NCI-H1417 (cell line): Measurements from ENCODE around the gene KHSRP.
"Not testable (repeated sequence)": the region's sequence is repeated elsewhere in the genome, so short reads cannot be mapped to it uniquely, and the experiment has no call there.

Experiments used
- DNase-seq, 3 experiments: peaks; one replicate each; lab custom pipeline; 2025; lab: John Stamatoyannopoulos, UW

The KHSRP gene

DNA sequence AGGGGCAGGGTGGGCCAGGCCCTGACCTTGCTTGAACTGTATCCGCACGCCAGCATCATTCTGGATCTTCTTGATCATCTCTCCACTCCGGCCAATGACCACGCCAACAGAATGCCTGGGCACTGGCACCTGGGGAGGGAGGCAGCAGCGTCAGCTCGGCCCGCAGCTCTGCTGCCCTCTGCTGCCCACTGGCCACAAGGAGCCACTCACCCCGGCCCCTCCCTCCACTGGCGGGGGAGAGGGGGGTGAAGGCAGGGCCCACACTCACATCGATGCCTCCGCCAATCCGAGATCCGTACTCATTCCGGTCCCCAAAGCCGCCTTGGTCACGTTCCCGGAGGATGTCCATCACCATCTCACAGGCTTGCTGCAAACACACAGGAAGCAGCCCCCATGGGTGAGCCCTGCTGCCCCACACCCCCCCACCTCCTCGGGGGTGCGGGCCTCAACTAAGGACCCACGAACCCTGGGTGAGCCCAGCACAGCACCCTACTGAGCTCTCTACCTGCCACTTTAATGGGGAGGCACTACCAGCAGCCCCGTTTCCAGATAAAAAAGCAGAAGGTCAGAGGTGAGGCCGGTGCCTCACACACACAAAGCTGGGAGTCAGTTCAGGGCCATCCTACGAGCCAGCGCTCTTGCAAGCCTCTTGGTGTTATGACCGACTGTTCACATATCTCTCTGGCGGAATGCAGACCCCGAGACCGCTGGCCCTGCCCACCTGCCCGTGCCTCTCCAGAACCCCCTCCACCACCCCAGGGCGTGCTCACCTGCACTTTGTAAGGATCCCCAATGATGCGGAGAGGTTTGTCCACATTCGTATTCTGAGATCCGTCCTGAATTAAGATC lies 6.7 kb downstream of the KHSRP start:
- DNase-seq = peak in 1 of 3 experiments; percentile 15

DNA sequence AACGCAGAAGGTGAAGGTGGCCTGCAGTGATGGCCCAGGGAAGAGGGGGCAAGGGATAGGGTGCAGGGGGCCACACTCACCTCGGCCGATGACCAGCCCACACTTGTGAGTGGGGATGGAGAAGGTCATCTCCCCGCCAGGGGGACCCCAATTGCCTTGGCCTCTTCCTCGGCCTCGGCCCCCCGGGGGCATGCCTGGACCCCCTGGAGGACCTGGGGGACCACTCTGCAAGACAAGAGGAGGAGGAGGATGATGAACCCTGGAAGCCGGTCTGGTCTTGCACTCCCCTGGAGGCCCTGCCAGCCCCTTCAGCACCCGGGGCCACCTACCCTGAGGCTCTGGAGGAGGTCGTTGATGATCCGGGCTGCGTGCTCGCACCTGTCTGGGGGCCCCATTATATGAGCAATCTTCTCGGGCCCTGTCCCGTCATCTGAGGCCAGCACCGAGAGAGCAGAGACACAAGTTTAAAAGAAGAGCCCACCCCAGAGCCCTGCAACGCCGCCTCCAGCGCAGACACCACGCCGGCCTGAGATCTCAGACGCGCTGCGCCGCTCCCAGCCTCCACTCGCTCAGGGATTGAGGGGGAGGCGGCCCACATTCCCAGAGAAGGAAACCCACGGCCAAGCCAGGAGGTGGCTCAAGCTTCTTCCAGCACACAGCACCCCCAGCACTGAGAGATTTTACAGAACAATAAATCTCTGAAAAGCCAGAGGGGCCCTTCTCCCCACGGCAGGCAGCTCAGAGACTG lies 7.8 kb downstream of the KHSRP start:
- no peak for DNase-seq

DNA sequence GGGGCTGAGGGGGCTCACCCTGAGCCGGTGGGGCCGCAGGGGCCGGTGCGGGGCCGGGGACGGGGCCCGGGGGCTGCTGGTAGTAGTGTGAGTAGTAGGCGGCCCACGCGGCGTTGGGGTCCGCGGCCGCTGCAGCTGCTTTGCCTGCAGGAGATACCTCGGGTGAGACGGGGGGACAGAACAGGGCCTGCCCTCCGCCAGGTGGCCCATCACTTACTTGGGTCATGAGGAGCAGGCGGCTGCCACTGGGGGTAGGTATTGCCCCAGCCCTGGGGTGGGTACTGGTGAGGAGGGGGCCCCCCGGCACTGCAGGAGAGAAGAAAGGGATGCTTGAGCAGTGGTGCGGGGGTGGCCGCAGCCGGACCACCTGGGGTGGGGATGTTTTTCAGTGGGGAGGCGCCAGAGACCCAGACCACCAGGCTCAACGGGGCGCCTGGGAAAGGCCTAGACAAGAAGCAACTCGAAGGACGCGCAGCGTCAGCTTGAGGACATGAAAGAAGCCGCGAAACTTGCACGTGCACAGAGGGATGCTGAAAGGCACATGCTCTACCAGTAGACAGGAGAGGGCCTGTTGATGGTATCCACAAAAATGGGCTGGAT lies 8.9 kb downstream of the KHSRP start:
- DNase-seq = no peak

DNA sequence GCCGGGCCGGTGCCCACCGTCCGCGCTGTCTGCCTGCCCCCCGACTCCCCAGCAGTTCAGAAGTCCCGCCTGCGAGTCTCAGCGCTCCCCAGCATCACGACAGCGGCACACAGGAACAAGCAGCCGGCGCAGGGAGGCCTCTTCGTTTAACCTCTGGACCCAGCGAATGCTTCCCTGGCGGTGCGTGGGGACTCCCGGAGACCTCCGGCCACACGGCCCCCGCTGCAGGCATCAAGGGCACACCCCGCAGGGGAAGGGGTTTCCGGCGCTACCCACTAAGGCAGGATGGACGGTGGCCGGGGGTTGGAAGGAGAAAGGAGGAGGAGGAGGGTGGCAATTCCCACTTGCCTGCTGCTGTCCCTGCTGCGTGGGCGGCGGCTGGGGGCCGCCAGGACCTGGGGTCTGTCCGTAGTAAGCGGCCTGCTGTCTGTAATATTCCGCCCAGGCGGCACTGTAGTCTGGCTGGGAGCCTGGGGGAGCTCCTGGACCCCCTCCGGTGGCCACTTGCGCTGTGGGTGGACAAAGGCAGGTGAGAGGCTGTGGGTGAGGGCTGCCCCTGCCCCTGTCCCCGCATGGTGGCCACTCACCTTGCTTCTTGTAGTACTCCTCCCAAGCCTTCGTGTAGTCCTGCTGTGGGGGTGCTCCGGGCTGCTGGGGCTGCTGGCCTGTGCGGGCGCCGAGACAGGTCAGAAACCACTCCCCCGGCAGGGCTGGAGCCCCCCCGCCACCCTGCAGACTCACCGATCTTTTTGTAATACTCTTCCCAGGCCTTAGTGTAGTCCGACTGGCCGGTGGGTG lies 9.6 kb downstream of the KHSRP start:
- DNase-seq = no peak

DNA sequence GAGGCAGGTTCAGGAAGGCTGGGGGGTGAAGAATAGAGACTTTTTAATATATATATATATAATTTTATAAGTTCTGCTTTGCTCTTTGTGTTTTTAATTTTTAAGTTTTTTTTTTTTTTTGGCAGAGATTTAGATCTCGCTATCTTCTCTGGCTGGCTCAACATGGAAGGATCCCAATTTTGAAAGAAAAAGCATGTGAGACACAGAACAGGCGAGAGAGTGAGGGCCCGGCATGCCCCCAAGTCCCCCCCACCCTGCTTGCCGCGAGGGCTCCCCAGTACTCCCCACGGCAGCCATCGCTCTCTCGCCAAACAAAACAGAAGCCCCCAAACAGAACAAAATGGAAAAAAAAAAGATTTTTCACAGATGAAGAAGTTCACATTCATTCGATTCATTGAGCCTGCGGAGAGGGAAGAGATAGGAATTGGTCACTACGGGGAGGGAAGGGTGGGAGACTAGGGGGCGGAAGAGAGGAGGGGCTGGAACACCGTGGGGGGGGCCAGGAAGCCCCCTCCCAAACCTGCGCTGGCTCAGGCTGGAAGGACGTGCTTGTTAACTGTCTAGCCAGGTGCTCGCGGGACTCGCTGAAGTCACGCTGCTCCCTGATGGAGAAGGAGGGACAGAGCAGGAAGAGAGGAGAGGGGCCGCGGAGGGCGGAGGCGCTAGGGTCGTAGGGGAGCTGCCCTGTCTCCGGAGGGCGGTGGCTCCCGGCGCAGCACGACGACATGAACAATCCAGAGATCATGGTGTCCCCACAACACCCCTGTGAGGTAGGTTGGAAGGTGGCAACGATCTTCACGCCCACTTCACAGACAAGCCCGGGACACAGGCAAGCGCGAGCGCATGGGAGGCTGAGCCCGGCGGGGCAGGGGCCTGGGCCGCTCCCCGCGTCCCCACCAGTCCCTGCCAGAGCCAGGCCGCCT lies 10.6 kb downstream of the KHSRP start:
- DNase-seq = no peak

DNA sequence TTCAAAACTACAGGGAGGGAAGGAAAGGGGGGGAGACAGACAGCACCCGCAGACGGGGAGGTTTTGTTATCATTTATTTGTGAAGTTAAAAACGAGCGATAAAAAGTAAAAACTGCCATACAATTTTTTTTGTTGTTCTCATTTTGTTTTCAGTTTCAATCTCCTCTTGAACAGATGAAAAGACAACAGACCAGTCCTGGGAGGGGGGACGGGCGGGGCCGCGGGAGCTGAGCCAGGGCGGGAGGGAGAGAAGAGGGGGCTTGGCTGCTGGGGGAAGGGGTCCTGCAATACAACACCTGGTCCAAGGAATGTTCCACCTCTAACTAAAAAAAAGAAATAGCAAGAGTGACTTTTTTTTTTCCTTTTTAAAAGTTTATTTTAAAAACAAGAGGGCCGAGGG lies 11.3 kb downstream of the KHSRP start:
- no peak for DNase-seq

DNA sequence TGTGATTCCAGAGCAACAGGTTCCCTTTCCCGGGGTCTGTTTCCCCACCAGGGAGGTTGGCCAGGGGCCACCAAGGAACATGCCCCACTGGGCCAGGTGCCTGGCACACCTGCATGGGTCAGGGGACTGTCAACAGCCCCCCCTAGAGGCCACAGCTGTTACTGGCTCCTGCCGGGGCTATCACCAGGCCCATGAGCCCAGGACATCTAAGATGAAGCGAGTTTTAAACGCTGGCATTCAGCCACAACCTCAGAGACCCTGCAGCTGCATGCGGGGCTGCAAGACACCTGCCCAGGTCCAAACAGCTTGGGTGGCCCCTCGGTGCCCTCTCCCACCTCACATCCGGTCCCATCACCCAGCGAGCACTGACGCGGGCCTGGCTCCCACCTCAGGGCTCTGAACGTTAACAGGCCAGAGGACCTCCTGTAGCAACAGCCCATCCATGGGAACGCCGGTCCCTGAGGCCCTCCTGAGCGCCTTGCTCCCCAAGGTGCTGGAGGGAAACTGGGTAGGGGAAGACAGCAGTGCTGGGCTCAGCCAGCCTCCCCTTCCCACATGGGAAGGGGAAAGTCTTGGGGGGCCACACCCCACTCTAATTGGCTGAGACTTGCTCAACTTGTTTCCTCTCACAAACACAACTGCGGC lies 12.0 kb downstream of the KHSRP start:
- peak in 1 of 3 experiments; percentile 39 for DNase-seq

DNA sequence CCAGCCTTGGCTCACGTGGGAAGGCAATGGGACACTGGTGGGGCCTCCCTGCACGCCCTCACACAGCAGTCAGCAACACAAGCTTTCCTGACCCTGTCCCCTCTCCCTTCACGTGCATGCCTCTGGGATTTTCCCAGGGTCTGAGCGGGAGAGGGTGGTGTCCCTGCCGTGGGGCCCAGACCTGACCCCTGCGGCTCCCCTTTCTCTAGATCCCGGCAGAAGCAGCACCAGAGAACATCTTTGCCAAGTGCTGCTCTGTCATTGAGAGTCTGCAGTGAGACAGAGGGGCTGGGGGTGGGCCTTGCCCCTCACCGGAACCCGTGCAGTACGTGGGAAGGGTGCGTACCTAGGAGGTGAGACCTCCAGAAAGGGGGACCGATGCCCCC lies 12.6 kb downstream of the KHSRP start:
- peak in 1 of 3 experiments; percentile 39 for DNase-seq

DNA sequence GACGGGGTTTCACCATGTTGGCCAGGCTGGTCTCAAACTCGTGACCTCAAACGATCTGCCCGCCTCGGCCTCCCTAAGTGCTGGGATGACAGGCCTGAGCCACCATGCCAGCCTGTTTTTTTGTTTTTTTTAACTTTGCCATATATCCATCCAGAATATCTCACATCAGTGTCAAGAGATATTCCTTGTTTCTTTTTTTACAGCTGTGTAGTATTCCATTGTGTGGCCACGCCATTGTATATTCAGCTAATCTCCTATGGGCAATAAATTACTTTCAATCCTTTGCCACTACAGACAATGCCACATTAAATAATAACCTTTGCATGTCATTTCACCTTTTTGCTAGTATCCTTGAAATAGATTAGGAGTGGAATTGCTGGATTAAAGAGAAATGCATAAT lies 15.3 kb downstream of the KHSRP start:
- DNase-seq = no peak

DNA sequence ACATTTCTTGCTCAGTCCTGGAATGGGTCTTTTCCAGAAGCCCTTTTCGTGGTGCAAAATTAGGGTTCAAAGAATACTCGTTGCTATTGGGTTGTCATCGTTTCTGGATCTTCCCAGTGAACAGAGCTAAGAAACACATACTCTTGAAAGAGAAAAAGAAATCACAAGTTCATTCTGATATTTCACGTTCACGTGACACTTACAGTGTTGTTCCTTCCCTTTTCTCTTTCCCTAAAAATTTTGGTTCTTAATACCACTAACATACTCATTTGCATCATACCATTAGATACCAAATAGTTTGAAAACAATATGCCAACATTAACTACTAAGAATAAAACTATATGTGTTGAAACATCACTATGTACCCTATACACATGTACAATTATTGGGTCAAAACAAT lies 18.2 kb downstream of the KHSRP start:
- no peak for DNase-seq

DNA sequence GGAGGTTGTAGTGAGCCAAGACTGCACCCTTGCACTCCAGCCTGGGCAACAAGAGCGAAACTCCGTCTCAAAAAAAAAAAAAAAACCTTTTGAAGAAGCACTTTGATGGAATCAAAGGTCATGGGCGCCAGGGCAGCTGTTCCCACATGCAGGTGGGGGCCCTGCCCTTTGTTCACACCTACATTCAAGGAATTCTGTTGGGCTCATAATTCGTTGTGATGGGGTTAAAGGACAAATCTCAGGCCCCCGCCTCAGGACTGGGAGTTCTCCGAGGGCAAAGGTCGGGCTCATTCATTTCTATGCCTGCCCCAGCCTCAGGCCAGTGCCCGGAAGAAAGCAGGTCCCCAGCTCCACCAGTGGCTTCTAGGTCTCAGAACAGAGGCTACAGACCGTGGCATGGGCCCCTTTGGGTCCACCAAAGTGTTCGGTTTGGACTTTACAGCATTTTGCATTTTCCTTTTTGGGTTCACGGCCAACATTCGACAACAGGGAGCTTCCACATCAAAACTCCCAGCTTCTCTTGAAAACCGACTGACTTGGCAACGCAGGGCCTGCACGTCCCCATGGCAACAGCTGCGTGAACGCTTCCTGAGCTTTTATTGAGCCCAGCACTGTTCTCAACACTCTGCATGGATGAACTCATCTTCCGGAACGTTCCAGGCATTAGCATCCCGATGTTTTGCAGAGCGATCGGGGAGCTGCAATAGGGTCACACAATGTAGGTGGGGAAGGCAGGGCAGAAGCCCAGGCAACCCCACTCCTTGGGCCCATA lies 21.6 kb downstream of the KHSRP start:
- peak in 2 of 3 experiments; percentile 30 to 68 for DNase-seq

DNA sequence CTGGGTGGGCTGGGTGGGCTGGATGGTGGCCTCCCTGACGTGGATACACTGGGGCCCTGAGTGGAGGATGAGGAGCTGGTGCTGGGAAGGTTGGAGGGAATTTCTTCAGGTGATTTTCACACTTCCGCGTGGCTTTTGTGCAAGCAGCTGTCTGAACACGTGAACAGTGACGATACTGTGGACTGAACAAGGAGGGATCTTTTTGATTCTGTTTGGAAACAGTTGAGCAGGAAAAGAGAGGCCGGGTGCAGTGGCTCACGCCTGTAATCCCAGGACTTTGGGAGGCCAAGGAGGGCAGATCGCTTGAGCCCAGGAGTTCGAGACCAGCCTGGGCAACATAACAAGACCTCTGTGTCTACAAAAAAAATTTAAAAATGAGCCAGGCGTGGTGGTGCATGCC lies 22.6 kb downstream of the KHSRP start:
- no peak for DNase-seq

DNA sequence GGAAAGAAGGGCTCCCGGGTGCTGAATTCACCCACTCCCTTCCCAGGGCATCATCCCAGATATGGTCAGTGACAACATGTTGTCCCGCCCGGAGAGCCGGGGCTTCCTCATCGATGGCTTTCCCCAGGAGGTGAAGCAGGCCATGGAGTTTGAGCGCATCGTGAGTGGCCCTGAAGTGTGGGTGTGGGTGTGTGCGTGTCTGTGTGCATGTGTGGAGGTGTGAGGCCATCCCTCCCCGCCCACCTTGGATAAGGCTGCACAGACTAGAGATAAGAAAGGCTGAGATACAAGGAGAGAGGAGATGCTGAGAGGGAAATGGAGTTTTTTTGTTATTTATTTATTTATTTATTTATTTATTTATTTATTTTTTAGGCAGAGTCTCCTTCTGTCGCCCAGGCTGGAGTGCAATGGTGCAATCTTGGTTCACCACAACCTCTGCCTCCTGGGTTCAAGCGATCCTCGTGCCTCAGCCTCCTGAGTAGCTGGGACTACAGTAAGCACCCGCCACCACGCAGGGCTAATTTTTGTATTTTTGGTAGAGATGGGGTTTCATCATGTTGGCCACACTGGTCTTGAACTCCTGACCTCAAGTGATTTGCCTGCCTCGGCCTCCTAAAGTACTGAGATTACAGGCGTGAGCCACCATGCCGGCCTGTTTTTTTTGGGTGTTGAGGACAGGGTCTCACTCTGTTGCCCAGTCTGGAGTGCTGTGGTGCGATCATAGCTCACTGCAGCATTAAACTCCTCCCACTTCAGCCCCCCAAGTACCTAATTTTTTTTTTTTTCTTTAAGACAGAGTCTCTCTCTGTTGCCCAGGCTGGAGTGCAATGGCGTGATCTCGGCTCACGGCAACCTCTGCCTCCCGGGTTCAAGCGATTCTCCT lies 24.3 kb downstream of the KHSRP start:
- not testable (repeated sequence) for DNase-seq

DNA sequence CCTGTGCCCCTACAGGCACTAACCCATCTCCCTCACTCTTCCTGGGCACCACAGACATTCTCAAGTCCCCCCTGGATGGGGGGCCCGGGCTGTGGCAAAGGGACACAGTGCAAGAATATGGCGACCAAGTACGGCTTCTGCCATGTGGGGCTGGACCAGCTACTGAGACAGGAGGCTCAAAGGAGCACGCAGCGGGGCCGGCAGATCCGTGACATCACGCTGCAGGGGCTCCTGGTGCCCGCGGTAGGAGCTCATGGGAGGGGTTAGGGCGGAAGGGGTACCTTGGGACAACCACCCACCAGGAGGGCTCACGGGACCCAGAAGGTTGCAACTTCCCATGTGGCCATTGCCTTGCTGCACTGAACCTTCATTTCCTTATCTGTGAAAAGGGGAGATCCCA lies 28.3 kb downstream of the KHSRP start:
- no peak for DNase-seq

DNA sequence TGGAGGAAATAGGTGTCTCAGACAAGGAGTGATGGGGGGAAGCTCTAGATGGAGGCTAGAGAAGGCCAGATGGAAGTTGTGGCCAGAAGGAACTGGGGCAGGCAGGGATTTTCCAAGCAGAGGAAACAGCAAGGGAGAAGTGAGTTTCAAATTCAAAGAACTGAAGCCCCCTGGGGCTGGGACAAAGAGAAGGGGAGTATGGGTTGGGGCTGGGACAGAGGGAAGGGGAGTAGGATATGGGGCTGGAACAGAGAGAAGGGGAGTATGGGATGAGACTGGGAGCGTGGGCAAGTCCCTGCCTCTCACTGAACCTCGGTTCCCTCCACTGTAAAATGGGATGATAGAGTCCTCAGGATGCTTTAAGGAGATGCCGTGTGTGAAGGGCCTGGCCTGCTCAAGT lies 29.8 kb downstream of the KHSRP start:
- DNase-seq = no peak

DNA sequence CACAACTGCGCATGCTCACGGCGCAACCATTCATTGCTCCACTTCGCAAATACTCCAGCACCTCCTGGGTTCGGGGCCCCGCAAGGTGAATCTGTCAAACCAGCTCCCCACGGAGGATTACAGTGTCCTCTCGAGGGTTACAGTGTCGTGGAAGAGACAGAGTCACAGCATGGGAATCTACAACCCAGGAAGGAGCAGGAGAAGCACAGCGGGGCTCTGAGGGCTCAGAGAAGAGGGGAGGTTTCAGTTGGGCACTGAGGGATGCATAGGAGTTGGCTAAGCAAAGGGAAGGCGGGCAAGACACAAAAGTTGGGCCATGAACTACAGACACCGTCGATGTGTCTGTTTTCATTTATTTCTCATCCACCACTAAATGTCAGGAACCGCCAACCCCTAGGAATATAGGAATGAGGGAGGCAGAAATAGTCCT lies 30.6 kb downstream of the KHSRP start:
- no peak for DNase-seq

DNA sequence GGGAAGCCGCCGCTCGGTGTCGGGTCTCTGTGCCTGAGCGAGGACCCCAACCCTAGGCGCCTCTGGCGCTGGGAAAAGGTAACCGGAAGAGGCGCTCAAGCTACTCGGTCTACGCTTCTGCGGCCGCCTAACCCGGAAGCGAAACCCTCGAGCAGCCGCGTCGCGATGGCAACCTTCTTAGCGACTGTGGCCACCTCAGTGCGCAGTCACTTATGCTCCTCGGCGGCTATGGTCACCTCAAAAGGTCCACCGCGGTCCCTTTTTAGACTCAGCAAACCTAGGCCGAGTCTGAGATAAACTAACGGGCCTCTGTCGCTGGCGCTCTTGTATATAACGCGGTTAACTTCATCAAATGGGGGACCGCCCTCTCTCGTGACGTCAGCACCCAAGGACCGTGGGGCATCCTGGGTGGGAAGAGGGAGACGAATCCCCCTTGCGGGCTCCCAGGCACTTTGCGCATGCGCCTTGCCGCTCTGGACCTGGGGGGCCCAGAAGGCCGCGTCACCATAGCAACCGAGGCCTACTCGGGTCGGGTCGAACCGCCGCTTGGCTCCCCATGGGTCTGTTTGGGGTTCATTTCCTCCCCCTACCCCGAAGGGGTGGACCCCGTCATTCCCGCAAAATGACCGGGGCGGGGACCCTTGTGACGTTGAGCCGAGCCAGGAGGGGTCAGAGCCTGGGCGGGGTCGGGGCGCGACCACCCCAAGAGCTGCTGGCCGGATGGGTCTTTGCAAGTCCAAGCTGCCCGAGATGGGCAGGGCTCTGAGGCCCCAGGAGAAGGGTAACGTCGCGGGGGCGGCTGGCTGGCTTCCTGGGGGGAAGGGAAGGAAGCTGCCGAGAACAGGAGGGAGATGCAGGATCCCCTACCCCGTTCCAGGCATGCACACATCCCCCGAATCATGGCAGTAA lies 31.3 kb downstream of the KHSRP start, which contains the start of gene GTF2F1:
Gene GTF2F1, minus strand, starts transcription at position 91 of the 909 bp plus-strand sequence. CDS start 169 bp downstream, outside the sequence.
- DNase-seq = peak; percentile 89 to 100 (median 99)
